CD4-positive, alpha-beta T cell (primary cell): Measurements from ENCODE around the gene CFP. TPM values are rescaled to one million over a fixed set of nuclear protein-coding genes. Genes with fewer than 3 reads are reported as not detected.

Source experiments
- ATAC-seq: fragments of 200-7000 bp; cut with Tn5 transposase; one replicate; pipeline ENCODE4 v1.10.0; 2022; ENCODE audit warnings: mild to moderate bottlenecking; ENCODE audit not compliant: poor library complexity
- CTCF ChIA-PET: fragments of 350-600 bp; sonication (Branson Sonifier 250); formaldehyde crosslinking; loops from one replicate; lab custom pipeline; 2021; ENCODE audit warnings: antibody characterized with exemption, inconsistent platforms; lab: Charles Lee
- POLR2A ChIA-PET: fragments of 350-600 bp; sonication (Branson Sonifier 250); formaldehyde crosslinking; loops from one replicate; lab custom pipeline; 2021; ENCODE audit warnings: antibody characterized with exemption, inconsistent platforms; lab: Charles Lee
- DNase-seq, 14 experiments: peaks; one replicate each; pipeline ENCODE4 v3.0.0-alpha.2; 2013 to 2020; ENCODE audit warnings: mixed read lengths in 2 of 14
- H3K27ac ChIP-seq, 2 donors: one replicate each; pipeline versions ENCODE4 v1.5.1 to v1.7.0; 2013; ENCODE audit warnings: low read length in 2 of 2, low read depth in 1 of 2, mild to moderate bottlenecking in 1 of 2
- H3K27me3 ChIP-seq, 2 experiments: 1 replicate in 1 of 2; 2 replicates in 1 of 2; pipeline versions ENCODE4 v1.6.1 to v1.7.0; 2013; ENCODE audit warnings: low read length in 2 of 2, control low read depth in 1 of 2, mild to moderate bottlenecking in 1 of 2, moderate library complexity in 1 of 2; ENCODE audit not compliant: insufficient read depth in 2 of 2, control insufficient read depth in 1 of 2
- H3K36me3 ChIP-seq: one replicate; pipeline ENCODE4 v1.6.1; 2013; ENCODE audit warnings: low read length, control low read depth; ENCODE audit not compliant: insufficient read depth
- H3K4me1 ChIP-seq: one replicate; pipeline ENCODE4 v1.6.1; 2013; ENCODE audit warnings: low read length, control low read depth; ENCODE audit not compliant: insufficient read depth
- H3K4me3 ChIP-seq: one replicate; pipeline ENCODE4 v1.5.1; 2013; ENCODE audit warnings: mild to moderate bottlenecking, low read length, moderate library complexity
- H3K9me3 ChIP-seq, 2 experiments: 1 replicate in 1 of 2; 2 replicates in 1 of 2; pipeline versions ENCODE4 v1.6.1 to v1.7.0; 2013; ENCODE audit warnings: low read length in 2 of 2, mild to moderate bottlenecking in 2 of 2, control low read depth in 1 of 2, moderate library complexity in 1 of 2; ENCODE audit not compliant: control insufficient read depth in 1 of 2, insufficient read depth in 1 of 2
- H3K27ac Mint-ChIP-seq: one replicate; pipeline ENCODE4 v1.8.0; 2020; ENCODE audit warnings: mixed read lengths
- H3K27me3 Mint-ChIP-seq: one replicate; pipeline ENCODE4 v1.8.0; 2021; ENCODE audit warnings: mixed read lengths
- H3K36me3 Mint-ChIP-seq: one replicate; pipeline ENCODE4 v1.8.0; 2021; ENCODE audit warnings: low read depth, mixed read lengths
- H3K4me1 Mint-ChIP-seq: one replicate; pipeline ENCODE4 v1.8.0; 2021; ENCODE audit warnings: low read depth, mixed read lengths
- H3K4me3 Mint-ChIP-seq: one replicate; pipeline ENCODE4 v1.8.0; 2020; ENCODE audit warnings: mild to moderate bottlenecking, mixed read lengths
- H3K9me3 Mint-ChIP-seq: one replicate; pipeline ENCODE4 v1.8.0; 2020; ENCODE audit warnings: mixed read lengths
- intact Hi-C, 2 experiments: fragments of 100-400 bp; cut with DNase I in 1 of 2; cut with micrococcal nuclease in 1 of 2; formaldehyde crosslinking; loops; one replicate each; pipeline versions ENCODE4 v1.15.1 to v1.9.0; 2023 to 2025; cut with DNase I, micrococcal nuclease
- total RNA-seq, 174 experiments: library from RNA in 2 of 174; stranded (reverse) in 2 of 174; gene quantifications; one replicate each; pipeline ENCODE4 v1.2.3 and lab custom pipeline; 2021 to 2026
- TF ChIP-seq, protein P1 (sequence below): fragments of 200-600 bp; IDR thresholded peaks from one replicate; pipeline ENCODE4 v1.8.0; 2022; ENCODE audit warnings: antibody characterized with exemption, mild to moderate bottlenecking

The CFP gene
- total RNA-seq, 2 experiments from 2014 or later: 18.3 to 18.6 TPM

DNA sequence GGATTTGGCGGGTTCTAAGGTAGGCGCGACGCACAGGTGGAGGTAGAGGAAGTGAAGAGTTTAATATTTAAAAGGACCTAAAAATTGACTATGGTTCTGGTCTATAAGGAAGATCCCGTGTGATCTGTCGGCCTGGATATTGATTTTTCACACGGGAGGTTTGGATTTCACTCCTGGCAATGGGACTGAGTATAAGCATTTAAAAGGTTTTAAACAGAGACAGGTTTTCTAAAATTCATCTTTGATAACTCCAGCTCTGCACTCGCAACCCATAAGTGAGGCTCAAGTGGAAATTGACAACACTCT, 29.6 kb upstream of the CFP start:
- ATAC-seq (no peak), DNase-seq (no peak)
- no peaks in the 10 kb centered on the region for H3K9me3 ChIP-seq
- H3K4me3 ChIP-seq: peak overlapping the region; percentile 77
- Mint-ChIP-seq H3K27me3 (no peaks in the 10 kb centered on the region), H3K4me3 (peak overlapping the region; percentile 89), H3K27ac (peak overlapping the region; percentile 97), H3K4me1 (peaks cover 24% of the 10 kb centered on the region), H3K9me3 (no peaks in the 10 kb centered on the region), H3K36me3 (peaks cover 31% of the 10 kb centered on the region)
- POLR2A ChIA-PET: interaction anchor here (1.2 to 1.6 kb wide), 2 partner anchors 9 to 515 kb away, joined by 4 to 7 read pairs; partner anchors contain the start of genes ELK1, NDUFB11 and RBM10
- intact Hi-C loops: loop anchor here (5.0 to 10.0 kb wide), 6 partner anchors 175 to 1255 kb away; partner anchors contain the start of genes FTSJ1 (in 1 of the 2), NDUFB11 (in 1 of the 2), PIM2 (in 1 of the 2) and SLC35A2 (in 1 of the 2)
- CTCF ChIA-PET: no interaction called here
- H3K36me3 ChIP-seq: peaks cover 24% of the 10 kb centered on the region
- H3K4me1 ChIP-seq: peaks cover 14% of the 10 kb centered on the region
- H3K27ac ChIP-seq: peak overlapping the region; percentile 94 to 99
- H3K27me3 ChIP-seq: no peaks in the 10 kb centered on the region
- TF ChIP-seq, protein P1, sequence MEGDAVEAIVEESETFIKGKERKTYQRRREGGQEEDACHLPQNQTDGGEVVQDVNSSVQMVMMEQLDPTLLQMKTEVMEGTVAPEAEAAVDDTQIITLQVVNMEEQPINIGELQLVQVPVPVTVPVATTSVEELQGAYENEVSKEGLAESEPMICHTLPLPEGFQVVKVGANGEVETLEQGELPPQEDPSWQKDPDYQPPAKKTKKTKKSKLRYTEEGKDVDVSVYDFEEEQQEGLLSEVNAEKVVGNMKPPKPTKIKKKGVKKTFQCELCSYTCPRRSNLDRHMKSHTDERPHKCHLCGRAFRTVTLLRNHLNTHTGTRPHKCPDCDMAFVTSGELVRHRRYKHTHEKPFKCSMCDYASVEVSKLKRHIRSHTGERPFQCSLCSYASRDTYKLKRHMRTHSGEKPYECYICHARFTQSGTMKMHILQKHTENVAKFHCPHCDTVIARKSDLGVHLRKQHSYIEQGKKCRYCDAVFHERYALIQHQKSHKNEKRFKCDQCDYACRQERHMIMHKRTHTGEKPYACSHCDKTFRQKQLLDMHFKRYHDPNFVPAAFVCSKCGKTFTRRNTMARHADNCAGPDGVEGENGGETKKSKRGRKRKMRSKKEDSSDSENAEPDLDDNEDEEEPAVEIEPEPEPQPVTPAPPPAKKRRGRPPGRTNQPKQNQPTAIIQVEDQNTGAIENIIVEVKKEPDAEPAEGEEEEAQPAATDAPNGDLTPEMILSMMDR: no peak

DNA sequence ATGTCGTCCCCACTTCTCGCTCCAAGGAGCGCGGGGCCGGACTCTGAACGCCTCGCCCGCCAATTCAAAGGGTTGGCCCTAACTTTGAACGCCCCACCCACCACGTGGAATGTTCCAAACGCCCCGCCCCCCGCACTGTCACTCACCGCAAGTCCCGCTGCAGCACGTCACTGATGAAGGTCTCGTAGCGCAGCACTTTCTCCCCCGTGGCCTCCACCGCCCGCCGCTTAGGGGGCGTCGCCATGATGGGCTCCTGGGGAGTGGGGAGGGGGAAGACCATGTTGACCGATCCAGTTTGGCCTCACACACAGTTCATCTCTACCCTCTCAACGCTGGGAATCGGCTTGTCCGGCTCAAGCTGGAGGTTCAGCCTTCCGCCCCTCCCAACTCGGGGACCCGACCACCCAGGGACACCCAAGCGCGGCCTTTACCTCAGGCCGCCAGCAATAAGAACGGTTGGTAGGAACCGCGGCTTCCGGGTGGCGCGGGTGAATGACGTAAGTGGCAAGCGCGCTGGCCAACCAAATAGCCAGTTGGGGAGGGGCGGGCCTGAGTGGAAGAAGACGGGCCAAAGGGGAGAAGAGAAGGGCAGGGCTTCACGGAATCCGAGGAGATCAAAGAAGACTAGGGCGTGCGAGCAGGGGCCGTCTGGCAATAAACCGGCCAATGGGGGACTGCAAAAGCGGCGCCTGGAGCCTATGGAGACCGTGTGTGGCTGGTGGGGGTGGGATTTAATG, 29.1 kb upstream of the CFP start, which contains the start of gene UXT:
UXT (minus strand) TSS at position 497 of the 737 bp plus-strand sequence; CDS start at position 244, 253 bp downstream.
- Histone ChIP-seq H3K4me3 (peak within 1 kb of the TSS; percentile 77), H3K9me3 (no peaks in the 10 kb centered on the region), H3K27me3 (no peaks in the 10 kb centered on the region), H3K27ac (peak within 1 kb of the TSS; percentile 94 to 99), H3K36me3 (peaks cover 28% of the 10 kb centered on the region), H3K4me1 (peaks cover 14% of the 10 kb centered on the region)
- peak within 1 kb of the TSS; percentile 97 for H3K27ac Mint-ChIP-seq
- no peaks in the 10 kb centered on the region for H3K9me3 Mint-ChIP-seq
- ATAC-seq (peak; percentile 82), DNase-seq (peak; percentile 82 to 96 (median 87))
- ChIA-PET POLR2A (interaction anchor here (1.2 to 1.6 kb wide), 2 partner anchors 8 to 514 kb away, joined by 4 to 7 read pairs; partner anchors contain the start of genes ELK1, NDUFB11 and RBM10), CTCF (no interaction called here)
- no peaks in the 10 kb centered on the region for H3K27me3 Mint-ChIP-seq
- intact Hi-C loops: loop anchor here (1.0 to 10.0 kb wide), 7 partner anchors 174 to 1256 kb away; partner anchors contain the start of genes ZNF81 (in 2 of the 2), FTSJ1 (in 1 of the 2), NDUFB11 (in 1 of the 2) and PIM2 (in 1 of the 2)
- H3K36me3 Mint-ChIP-seq: peaks cover 31% of the 10 kb centered on the region
- H3K4me1 Mint-ChIP-seq: peaks cover 24% of the 10 kb centered on the region
- H3K4me3 Mint-ChIP-seq: peak within 1 kb of the TSS; percentile 89
- TF ChIP-seq, protein P1: no peak

GRCh38 chrX:47658301-47658683, 28.6 kb upstream of the CFP start:
- Mint-ChIP-seq H3K4me1 (peaks cover 24% of the 10 kb centered on the region), H3K27me3 (no peaks in the 10 kb centered on the region)
- CTCF ChIA-PET: no interaction called here

More at GRCh38 chrX:47658301-47658683, 28.6 kb upstream of the CFP start:
- H3K27ac Mint-ChIP-seq: peak overlapping the region; percentile 97
- ATAC-seq (no peak), DNase-seq (no peak)
- POLR2A ChIA-PET: interaction anchor here (1.2 to 1.6 kb wide), 2 partner anchors 8 to 513 kb away, joined by 4 to 7 read pairs; partner anchors contain the start of genes ELK1, NDUFB11 and RBM10
- intact Hi-C loops: loop anchor here (1.0 to 10.0 kb wide), 7 partner anchors 173 to 1257 kb away; partner anchors contain the start of genes ZNF81 (in 2 of the 2), FTSJ1 (in 1 of the 2), NDUFB11 (in 1 of the 2) and PIM2 (in 1 of the 2)
- Histone ChIP-seq H3K36me3 (peaks cover 33% of the 10 kb centered on the region), H3K27ac (peak overlapping the region; percentile 94 to 99), H3K4me3 (peak overlapping the region; percentile 77), H3K4me1 (peaks cover 14% of the 10 kb centered on the region), H3K27me3 (no peaks in the 10 kb centered on the region), H3K9me3 (no peaks in the 10 kb centered on the region)
- peaks cover 37% of the 10 kb centered on the region for H3K36me3 Mint-ChIP-seq
- peak overlapping the region; percentile 89 for H3K4me3 Mint-ChIP-seq
- no peaks in the 10 kb centered on the region for H3K9me3 Mint-ChIP-seq
- TF ChIP-seq, protein P1: no peak
